ENCODE results near the gene KIAA0930.

KIAA0930 gene

DNA sequence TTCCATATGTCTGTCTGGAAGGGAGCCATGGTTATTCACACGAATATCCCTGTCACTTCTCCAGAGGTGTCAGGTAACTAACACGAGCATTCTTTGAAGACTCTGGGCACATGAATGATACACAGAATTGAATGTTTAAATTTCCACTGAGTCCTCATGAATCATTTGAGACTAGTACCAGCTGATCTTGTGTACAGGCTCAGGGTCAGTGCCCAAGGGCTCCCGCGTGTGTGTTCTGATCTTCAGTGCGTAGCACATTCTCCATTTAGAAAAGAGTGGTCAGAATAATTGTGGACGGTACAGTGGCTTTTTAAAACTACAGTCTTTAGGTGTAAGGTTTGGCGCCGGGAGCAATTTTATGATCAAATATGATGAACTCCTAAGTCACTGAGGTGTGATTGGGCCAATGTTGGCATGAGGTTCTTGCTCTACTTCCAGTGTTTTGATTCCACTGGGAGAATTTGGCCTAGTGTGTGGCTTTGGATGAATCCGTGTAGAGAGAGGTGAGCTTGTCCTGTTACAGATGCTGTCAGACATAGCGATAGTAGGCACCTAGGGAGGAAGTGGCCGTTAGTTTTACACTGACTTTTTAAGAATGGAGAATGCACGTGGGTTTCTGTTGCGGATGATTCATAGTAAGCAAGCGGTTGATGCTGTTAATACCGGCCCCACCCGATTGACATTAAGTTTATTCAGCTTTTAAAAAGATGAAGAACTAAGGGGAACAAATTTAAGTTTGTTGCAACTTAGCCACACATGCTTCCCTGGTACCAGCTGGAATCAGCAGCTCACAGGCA lies 54.8 kb downstream of the KIAA0930 start:
- H3K4me3 ChIP-seq (ENCODE audit: low read depth, low read length, poor library complexity, severe bottlenecking), result no peak overlapping the region
- no peaks in the 10 kb centered on the region for H3F3A ChIP-seq (ENCODE audit: insufficient read depth, low read length)
- TF ChIP-seq, protein P1, sequence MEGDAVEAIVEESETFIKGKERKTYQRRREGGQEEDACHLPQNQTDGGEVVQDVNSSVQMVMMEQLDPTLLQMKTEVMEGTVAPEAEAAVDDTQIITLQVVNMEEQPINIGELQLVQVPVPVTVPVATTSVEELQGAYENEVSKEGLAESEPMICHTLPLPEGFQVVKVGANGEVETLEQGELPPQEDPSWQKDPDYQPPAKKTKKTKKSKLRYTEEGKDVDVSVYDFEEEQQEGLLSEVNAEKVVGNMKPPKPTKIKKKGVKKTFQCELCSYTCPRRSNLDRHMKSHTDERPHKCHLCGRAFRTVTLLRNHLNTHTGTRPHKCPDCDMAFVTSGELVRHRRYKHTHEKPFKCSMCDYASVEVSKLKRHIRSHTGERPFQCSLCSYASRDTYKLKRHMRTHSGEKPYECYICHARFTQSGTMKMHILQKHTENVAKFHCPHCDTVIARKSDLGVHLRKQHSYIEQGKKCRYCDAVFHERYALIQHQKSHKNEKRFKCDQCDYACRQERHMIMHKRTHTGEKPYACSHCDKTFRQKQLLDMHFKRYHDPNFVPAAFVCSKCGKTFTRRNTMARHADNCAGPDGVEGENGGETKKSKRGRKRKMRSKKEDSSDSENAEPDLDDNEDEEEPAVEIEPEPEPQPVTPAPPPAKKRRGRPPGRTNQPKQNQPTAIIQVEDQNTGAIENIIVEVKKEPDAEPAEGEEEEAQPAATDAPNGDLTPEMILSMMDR (IDR thresholded peaks at IDR 0.05; ENCODE audit: low read length), result no peak
- TF ChIP-seq EZH2 (IDR thresholded peaks at IDR 0.05; ENCODE audit: borderline replicate concordance, low read length), result no peak
- H3K27ac ChIP-seq (ENCODE audit: low read depth, low read length, poor library complexity, severe bottlenecking), result no peak overlapping the region
- H3K4me1 ChIP-seq (ENCODE audit: insufficient read depth, low read length, severe bottlenecking), result no peaks in the 10 kb centered on the region
- H3K9me3 ChIP-seq (ENCODE audit: low read length), result no peaks in the 10 kb centered on the region
- 0 out of 2 replicates have a peak, but pooled peaks cover 4% of the 10 kb centered on the region for H4K20me1 ChIP-seq (ENCODE audit: insufficient read depth, low read length)
- H3K79me2 ChIP-seq (ENCODE audit: insufficient read depth, low read length), result no peaks in the 10 kb centered on the region
- H2AFZ ChIP-seq (ENCODE audit: low read length), result no peak overlapping the region
- H3K27me3 ChIP-seq (ENCODE audit: insufficient read depth, low read length), result no peaks in the 10 kb centered on the region
- H3K36me3 ChIP-seq (ENCODE audit: insufficient read depth, low read length), result peaks cover 65% of the 10 kb centered on the region
- H3K9me2 ChIP-seq (ENCODE audit: low read depth, low read length), result no peaks in the 10 kb centered on the region
- H3K9ac ChIP-seq (ENCODE audit: low read length), result no peak overlapping the region
- no peak overlapping the region for H3K4me2 ChIP-seq (ENCODE audit: low read length)

DNA sequence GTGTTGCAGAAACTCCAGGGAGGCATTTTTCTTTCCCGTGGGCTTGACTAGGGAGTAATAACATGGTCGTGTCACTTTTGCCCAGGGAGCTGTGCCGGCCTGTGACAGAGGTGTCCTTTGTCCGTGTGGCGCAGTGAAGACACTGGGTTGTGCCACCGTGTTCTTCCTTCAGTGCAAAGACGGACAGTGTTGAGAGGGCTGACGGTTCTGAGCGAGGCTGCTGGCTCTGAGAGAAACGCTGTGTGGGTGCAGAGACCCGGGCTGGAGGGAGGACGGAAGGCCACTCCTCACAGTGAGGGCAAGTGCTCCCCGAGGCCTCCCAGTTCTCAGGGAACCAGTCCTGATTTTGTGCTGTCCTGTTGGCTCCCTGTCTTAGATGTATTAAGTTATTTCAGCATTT lies 56.7 kb downstream of the KIAA0930 start:
- Histone ChIP-seq H3K4me3 (ENCODE audit: low read depth, low read length, poor library complexity, severe bottlenecking) (no peak overlapping the region), H3K4me1 (ENCODE audit: insufficient read depth, low read length, severe bottlenecking) (no peaks in the 10 kb centered on the region), H3K4me2 (ENCODE audit: low read length) (no peak overlapping the region), H3K9ac (ENCODE audit: low read length) (no peak overlapping the region), H2AFZ (ENCODE audit: low read length) (no peak overlapping the region), H3K79me2 (ENCODE audit: insufficient read depth, low read length) (no peaks in the 10 kb centered on the region), H3K27me3 (ENCODE audit: insufficient read depth, low read length) (no peaks in the 10 kb centered on the region), H3K36me3 (ENCODE audit: insufficient read depth, low read length) (peaks cover 85% of the 10 kb centered on the region), H3F3A (ENCODE audit: insufficient read depth, low read length) (no peaks in the 10 kb centered on the region), H3K27ac (ENCODE audit: low read depth, low read length, poor library complexity, severe bottlenecking) (no peak overlapping the region), H3K9me3 (ENCODE audit: low read length) (no peaks in the 10 kb centered on the region), H3K9me2 (ENCODE audit: low read depth, low read length) (no peaks in the 10 kb centered on the region), H4K20me1 (ENCODE audit: insufficient read depth, low read length) (0 out of 2 replicates have a peak, but pooled peaks cover 4% of the 10 kb centered on the region)
- TF ChIP-seq, protein P1 (IDR thresholded peaks at IDR 0.05; ENCODE audit: low read length), result no peak
- no peak for TF ChIP-seq EZH2 (IDR thresholded peaks at IDR 0.05; ENCODE audit: borderline replicate concordance, low read length)

DNA sequence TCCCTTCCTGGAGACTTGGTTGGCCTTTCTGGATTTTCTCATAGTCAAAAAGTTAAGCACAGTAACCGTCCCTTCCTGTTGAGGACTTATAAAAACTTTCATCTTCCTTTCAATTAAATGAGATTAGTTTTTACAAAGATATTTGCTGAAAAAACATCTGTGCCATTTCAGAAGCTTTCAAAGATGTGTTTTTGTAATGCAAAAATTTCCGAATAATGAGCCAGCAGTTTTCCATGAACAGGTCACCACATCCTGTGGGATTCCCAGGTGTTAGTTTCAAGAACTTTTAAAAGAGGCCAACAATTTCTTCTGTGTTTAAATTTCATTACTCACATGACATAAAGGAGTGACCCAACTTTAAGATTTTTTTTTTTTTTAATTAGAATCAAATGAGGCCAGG lies 58.9 kb downstream of the KIAA0930 start:
- TF ChIP-seq, protein P1 (IDR thresholded peaks at IDR 0.05; ENCODE audit: low read length), result no peak
- no peak for TF ChIP-seq EZH2 (IDR thresholded peaks at IDR 0.05; ENCODE audit: borderline replicate concordance, low read length)
- Histone ChIP-seq H3K27ac (ENCODE audit: low read depth, low read length, poor library complexity, severe bottlenecking) (no peak overlapping the region), H4K20me1 (ENCODE audit: insufficient read depth, low read length) (no peaks in the 10 kb centered on the region), H3K4me2 (ENCODE audit: low read length) (no peak overlapping the region), H3K4me1 (ENCODE audit: insufficient read depth, low read length, severe bottlenecking) (no peaks in the 10 kb centered on the region), H3K9me2 (ENCODE audit: low read depth, low read length) (no peaks in the 10 kb centered on the region), H3K27me3 (ENCODE audit: insufficient read depth, low read length) (no peaks in the 10 kb centered on the region), H3K9ac (ENCODE audit: low read length) (no peak overlapping the region), H3K9me3 (ENCODE audit: low read length) (no peaks in the 10 kb centered on the region), H3K4me3 (ENCODE audit: low read depth, low read length, poor library complexity, severe bottlenecking) (no peak overlapping the region), H2AFZ (ENCODE audit: low read length) (no peak overlapping the region), H3K36me3 (ENCODE audit: insufficient read depth, low read length) (peaks cover 88% of the 10 kb centered on the region), H3F3A (ENCODE audit: insufficient read depth, low read length) (no peaks in the 10 kb centered on the region), H3K79me2 (ENCODE audit: insufficient read depth, low read length) (no peaks in the 10 kb centered on the region)
